Activated T-helper 1 cell treated with anti-CD3 and anti-CD28 coated beads, Interleukin-12 subunit alpha, Interleukin-12 subunit beta, Interleukin-2, Interleukin-4 antibody, amounts not matched to agents 30 ng/mL and 10 ng/mL and 1 ng/mL, durations not matched to agents 14 hours and 24 hours and 36 hours (primary cell): Measurements from ENCODE around the gene AZIN2. TPM values are rescaled to one million over a fixed set of nuclear protein-coding genes. Genes with fewer than 3 reads are reported as not detected.
"Not testable (repeated sequence)": the region's sequence is repeated elsewhere in the genome, so short reads cannot be mapped to it uniquely, and the experiment has no call there.

Experiments
- DNase-seq: peaks from one replicate; pipeline ENCODE4 v3.0.0; 2021; ENCODE audit warnings: low spot score
- H3K27ac Mint-ChIP-seq: one replicate; pipeline ENCODE4 v1.8.0; 2021; ENCODE audit warnings: mild to moderate bottlenecking, mixed read lengths
- H3K27me3 Mint-ChIP-seq: one replicate; pipeline ENCODE4 v1.8.0; 2022; ENCODE audit warnings: mild to moderate bottlenecking, moderate library complexity, mixed read lengths; ENCODE audit not compliant: insufficient read depth
- H3K36me3 Mint-ChIP-seq: one replicate; pipeline ENCODE4 v1.8.0; 2021; ENCODE audit warnings: low read depth, mixed read lengths
- H3K4me1 Mint-ChIP-seq: one replicate; pipeline ENCODE4 v1.8.0; 2021; ENCODE audit warnings: low read depth, mixed read lengths
- H3K4me3 Mint-ChIP-seq: one replicate; pipeline ENCODE4 v1.8.0; 2021; ENCODE audit warnings: mild to moderate bottlenecking, moderate library complexity, mixed read lengths
- H3K9me3 Mint-ChIP-seq: one replicate; pipeline ENCODE4 v1.8.0; 2021; ENCODE audit warnings: mixed read lengths
- intact Hi-C: fragments of 100-400 bp; cut with micrococcal nuclease; formaldehyde crosslinking; loops from one replicate; pipeline ENCODE4 v1.15.1; 2024
- total RNA-seq: library from RNA; stranded (reverse); gene quantifications from 2 replicates; pipeline ENCODE4 v1.2.3, GENCODE V29; 2022

AZIN2 gene
- total RNA-seq, 1 donor from 2014 or later: 1.4 TPM

DNA sequence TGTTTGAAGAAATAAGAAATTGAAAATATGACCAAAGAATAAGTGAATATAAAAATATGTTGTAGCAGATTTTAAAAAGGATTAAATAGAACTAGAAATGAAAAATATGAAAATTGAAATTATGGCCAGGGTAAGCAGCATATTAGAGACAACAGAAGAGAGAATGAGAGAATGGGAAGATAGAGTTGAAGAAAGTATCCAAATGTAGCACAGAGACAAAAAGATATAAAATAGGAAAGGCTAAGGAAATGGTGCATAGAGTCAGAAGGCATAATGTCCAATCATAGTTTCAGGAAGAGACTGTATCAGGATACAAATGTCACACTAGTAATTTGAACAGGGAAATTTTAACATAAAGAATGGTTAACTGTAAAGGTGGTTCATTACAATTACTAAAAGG lies 29.5 kb downstream of the AZIN2 start:
- H3K36me3 Mint-ChIP-seq: peaks cover 4% of the 10 kb centered on the region
- intact Hi-C loops: loop anchor here (5.0 kb wide), 1 partner anchor 187 kb away; no protein-coding TSS in a partner anchor
- no peak overlapping the region for H3K4me3 Mint-ChIP-seq
- H3K27ac Mint-ChIP-seq: no peak overlapping the region
- peaks cover 8% of the 10 kb centered on the region for H3K9me3 Mint-ChIP-seq
- peaks cover 3% of the 10 kb centered on the region for H3K27me3 Mint-ChIP-seq
- H3K4me1 Mint-ChIP-seq: peaks cover 4% of the 10 kb centered on the region
- DNase-seq: no peak

DNA sequence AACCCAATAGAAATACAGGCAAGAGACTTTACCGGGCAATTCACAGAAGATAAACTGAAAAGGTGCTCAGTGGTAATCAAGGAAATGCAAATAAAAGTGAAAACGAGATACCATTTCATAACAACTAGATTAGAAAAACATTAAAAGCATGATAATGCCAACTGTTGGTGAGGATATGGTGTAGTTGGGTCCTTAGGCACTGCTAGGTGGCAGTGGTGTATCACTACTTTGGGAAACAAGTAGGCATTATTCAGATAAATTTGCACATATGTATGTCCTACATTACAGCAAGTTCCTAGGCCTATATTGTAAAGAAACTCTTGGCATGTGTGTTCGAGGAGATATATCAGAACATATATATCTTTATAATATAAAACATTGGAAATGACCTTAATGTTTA lies 31.0 kb downstream of the AZIN2 start:
- no peak overlapping the region for H3K4me3 Mint-ChIP-seq
- peaks cover 8% of the 10 kb centered on the region for H3K9me3 Mint-ChIP-seq
- peaks cover 3% of the 10 kb centered on the region for H3K27me3 Mint-ChIP-seq
- H3K27ac Mint-ChIP-seq: no peak overlapping the region
- DNase-seq: no peak
- peaks cover 3% of the 10 kb centered on the region for H3K36me3 Mint-ChIP-seq
- peaks cover 10% of the 10 kb centered on the region for H3K4me1 Mint-ChIP-seq
- intact Hi-C loops: loop anchor here (1.0 to 5.0 kb wide), 3 partner anchors 185 to 358 kb away; no protein-coding TSS in a partner anchor

DNA sequence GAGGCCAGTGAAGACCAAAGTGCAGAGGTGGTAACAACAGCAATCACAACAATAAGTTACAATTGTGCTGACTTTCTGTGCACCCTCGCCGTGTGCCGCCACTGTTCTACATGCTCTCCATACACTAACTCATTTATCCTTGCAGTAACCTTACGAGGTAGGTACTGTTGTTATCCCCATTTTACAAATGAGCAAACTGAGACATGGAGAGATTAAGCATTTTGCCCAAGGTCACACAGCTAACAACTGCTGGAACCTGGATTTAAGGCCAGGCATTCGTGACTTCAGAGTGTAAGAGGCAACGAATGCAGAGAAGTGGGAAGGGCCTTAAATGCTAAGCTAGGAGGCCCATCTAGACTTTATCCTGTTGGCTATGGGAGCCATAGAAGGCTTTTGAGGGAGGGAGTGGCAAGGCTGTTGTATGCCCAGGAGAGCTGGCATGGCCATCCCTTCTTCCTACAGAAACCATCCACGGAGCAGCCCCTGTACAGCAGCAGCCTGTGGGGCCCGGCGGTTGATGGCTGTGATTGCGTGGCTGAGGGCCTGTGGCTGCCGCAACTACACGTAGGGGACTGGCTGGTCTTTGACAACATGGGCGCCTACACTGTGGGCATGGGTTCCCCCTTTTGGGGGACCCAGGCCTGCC lies 36.6 kb downstream of the AZIN2 start:
- H3K36me3 Mint-ChIP-seq: no peaks in the 10 kb centered on the region
- intact Hi-C loops: no loop called here
- no peaks in the 10 kb centered on the region for H3K9me3 Mint-ChIP-seq
- H3K27ac Mint-ChIP-seq: no peak overlapping the region
- H3K27me3 Mint-ChIP-seq: no peaks in the 10 kb centered on the region
- no peak overlapping the region for H3K4me3 Mint-ChIP-seq
- DNase-seq: no peak
- peaks cover 10% of the 10 kb centered on the region for H3K4me1 Mint-ChIP-seq

DNA sequence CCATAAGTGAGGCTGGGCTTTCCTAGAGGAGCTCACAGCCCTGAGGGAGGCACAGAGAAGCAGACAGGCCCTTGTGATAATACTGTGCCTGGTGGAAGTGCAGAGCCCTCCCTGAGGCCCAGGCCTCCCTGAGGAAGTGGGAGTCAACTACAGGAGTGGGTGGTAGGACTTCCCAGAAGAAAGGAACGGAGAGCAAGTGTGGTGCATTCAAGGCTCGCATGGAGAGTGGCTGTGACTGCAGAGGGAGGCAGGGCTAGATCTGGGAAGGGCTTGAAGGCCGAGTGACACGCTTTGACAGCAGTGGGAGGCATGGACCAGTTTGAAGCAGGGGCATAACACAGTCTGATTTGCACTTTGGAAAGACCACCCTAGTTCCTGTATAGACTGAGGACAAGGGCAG lies 37.3 kb downstream of the AZIN2 start:
- DNase-seq: no peak
- H3K4me1 Mint-ChIP-seq: peaks cover 10% of the 10 kb centered on the region
- H3K27me3 Mint-ChIP-seq: no peaks in the 10 kb centered on the region
- intact Hi-C loops: no loop called here
- H3K27ac Mint-ChIP-seq: no peak overlapping the region
- H3K36me3 Mint-ChIP-seq: no peaks in the 10 kb centered on the region
- H3K9me3 Mint-ChIP-seq: no peaks in the 10 kb centered on the region
- H3K4me3 Mint-ChIP-seq: no peak overlapping the region

DNA sequence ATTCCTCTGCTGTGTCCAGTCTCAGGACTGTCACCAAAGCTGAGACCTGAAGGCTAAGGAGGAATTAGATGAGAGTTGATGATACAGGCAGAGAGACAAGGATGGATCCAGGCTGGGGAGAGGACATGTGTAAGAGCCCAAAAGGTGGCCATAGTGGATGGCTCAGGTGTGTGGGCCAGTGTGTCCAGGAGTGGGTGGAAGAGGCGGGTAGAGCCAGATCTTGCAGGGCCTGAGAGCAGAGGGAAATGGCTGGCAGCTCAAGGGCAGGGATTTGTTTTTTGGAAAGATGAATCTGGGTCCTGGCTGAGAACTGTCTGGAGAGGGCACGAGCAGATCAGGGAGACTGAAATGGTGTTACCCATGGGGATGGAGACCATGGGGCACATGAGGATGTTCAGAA lies 38.1 kb downstream of the AZIN2 start:
- Mint-ChIP-seq H3K27me3 (no peaks in the 10 kb centered on the region), H3K4me1 (peaks cover 6% of the 10 kb centered on the region), H3K4me3 (no peak overlapping the region), H3K9me3 (no peaks in the 10 kb centered on the region), H3K36me3 (no peaks in the 10 kb centered on the region), H3K27ac (no peak overlapping the region)
- intact Hi-C loops: no loop called here
- DNase-seq: no peak

DNA sequence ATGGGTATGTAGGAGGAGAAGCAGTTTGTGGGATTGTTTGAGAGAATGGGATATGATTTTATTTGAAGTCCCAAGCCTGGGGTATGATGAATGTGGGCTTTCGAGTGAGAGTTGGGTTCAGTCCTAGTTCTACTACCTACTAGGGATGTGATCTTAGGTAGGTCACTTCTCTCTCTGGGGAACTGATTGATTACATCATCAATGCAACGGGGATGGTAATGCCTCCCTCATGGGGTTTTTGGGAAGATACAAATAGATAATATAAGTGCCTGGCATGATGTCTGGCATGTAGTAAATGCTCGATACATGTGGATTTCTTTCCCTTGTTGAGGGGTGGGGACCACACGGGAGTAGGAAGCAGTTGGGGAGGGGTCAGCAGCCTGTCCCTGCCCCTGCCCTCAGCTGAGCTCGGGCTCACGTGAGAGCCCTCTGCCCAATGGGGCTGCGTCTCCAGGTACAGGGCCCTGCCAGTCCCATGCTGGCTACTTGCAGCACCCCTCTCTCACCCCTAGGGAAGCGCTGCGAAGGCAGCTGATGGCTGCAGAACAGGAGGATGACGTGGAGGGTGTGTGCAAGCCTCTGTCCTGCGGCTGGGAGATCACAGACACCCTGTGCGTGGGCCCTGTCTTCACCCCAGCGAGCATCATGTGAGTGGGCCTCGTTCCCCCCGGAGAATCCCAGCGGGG lies 38.7 kb downstream of the AZIN2 start:
- Mint-ChIP-seq H3K4me1 (peaks cover 6% of the 10 kb centered on the region), H3K27ac (no peak overlapping the region), H3K9me3 (no peaks in the 10 kb centered on the region), H3K27me3 (no peaks in the 10 kb centered on the region), H3K4me3 (no peak overlapping the region), H3K36me3 (no peaks in the 10 kb centered on the region)
- DNase-seq: no peak
- intact Hi-C loops: no loop called here

DNA sequence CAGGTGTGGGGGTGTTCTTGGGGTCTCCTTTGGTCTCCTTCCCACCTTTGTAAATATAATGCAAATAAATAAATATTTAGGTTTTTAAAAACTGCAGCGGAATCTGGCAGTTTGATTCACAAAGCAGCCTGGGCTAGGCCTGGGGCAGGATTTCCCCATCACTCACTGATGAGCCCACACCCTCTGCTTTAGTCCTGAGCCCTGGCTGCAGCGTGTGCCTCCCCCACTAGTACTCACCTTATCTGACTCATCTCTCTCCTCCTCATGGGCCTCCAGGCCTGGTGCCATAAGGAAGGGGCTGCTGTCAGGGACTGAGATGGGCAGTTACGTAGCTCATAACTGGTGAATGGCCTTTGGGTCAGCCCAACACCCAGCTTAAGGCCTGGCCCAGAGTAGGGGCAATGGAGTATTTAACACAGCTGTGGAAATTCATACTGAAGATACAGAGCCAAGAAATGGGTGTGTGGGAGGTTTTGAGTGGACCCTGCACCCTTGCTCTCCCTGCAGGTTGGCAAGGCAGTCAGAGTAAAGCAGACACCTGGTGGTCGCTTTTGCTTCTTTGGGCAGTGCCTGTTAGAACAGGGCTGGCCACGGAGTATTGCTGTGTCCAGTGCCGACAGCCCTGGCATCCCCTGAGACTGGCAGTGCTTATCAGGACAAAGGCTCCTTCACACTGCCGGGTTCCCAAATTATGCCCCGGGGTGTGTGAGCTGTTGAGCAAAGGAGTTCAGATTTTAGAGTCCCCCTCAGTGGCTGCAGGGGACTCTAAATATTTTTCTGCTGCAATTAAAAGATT lies 39.7 kb downstream of the AZIN2 start:
- Mint-ChIP-seq H3K36me3 (peaks cover 4% of the 10 kb centered on the region), H3K4me3 (no peak overlapping the region), H3K9me3 (no peaks in the 10 kb centered on the region), H3K27me3 (no peaks in the 10 kb centered on the region), H3K4me1 (peaks cover 10% of the 10 kb centered on the region), H3K27ac (no peak overlapping the region)
- DNase-seq: no peak
- intact Hi-C loops: no loop called here

DNA sequence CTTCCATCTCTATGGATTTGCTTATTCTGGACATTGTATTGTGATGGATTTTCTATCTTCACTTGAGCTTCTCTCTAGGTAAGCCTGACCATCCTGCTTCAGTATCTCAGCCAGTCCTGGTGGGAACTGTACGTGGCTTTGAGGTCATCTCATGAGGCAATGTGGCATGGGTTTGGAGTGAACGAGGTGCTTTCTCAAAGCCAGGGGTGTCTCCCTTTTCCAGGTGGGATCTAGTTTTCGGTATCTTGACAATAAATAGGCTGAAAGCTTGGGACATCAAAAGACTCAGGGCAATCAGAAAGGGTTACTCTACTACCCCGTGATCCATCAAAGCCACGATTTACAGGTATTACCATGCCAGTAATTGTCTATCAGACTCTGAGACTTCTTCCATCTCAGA lies 40.8 kb downstream of the AZIN2 start:
- Mint-ChIP-seq H3K27me3 (no peaks in the 10 kb centered on the region), H3K4me3 (no peak overlapping the region), H3K27ac (no peak overlapping the region), H3K36me3 (peaks cover 9% of the 10 kb centered on the region), H3K9me3 (no peaks in the 10 kb centered on the region), H3K4me1 (peaks cover 12% of the 10 kb centered on the region)
- intact Hi-C loops: no loop called here
- DNase-seq: no peak

DNA sequence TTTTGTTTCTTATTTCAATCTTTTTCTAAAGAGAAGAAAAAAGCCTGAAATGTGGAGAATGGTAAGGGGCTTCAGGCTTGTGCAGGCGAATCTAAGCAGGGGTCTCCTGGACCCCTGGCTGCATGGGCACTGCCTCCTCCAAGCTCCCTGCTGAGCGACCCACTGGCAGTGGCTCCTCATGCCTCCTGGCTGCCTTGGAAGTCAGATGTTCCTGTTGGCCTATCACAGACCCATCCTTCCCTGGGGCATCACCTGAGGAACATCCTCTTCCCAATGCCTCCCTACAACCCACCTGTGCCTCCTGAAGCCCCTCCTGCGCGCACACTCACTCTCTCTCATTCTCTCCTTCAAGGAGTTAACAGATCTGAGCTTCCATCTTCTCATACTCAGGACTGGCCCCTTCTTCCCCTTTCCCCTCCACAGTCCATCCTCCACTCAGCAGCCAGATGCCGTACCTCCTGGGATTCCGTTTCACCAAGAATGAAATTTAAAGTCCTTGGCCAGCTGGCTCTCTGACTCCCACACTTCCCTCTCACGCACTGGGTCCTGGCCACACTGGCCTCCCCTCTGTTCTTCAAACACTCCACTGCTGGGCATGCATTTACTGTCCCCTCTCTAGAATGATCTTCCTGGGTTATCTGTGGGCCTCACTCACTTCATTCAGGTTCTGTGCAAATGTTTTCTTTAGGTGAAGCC lies 41.7 kb downstream of the AZIN2 start:
- DNase-seq: no peak
- intact Hi-C loops: no loop called here
- Mint-ChIP-seq H3K4me1 (peaks cover 17% of the 10 kb centered on the region), H3K9me3 (no peaks in the 10 kb centered on the region), H3K27me3 (no peaks in the 10 kb centered on the region), H3K4me3 (no peak overlapping the region), H3K27ac (no peak overlapping the region), H3K36me3 (peaks cover 11% of the 10 kb centered on the region)

DNA sequence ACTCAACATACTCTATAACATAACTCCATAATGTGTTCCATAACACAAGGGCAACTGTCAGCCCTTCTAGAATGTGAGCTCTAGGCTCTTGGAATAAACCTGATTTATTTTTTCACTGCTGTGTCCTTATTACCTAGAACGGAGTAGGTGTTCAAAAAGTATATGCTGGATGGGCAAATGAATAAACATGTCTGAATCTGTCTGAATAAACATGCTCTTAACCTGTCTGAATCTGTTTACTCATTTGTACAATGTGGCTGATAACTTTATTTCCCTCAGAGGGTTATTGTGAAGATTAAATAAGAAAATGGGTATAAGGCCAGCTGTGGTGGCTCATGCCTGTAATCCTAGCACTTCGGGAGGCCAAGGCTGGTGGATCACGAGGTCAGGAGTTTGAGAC lies 42.3 kb downstream of the AZIN2 start:
- H3K36me3 Mint-ChIP-seq: peaks cover 11% of the 10 kb centered on the region
- DNase-seq: no peak
- H3K27ac Mint-ChIP-seq: no peak overlapping the region
- intact Hi-C loops: no loop called here
- no peaks in the 10 kb centered on the region for H3K9me3 Mint-ChIP-seq
- peaks cover 18% of the 10 kb centered on the region for H3K4me1 Mint-ChIP-seq
- no peaks in the 10 kb centered on the region for H3K27me3 Mint-ChIP-seq
- no peak overlapping the region for H3K4me3 Mint-ChIP-seq

DNA sequence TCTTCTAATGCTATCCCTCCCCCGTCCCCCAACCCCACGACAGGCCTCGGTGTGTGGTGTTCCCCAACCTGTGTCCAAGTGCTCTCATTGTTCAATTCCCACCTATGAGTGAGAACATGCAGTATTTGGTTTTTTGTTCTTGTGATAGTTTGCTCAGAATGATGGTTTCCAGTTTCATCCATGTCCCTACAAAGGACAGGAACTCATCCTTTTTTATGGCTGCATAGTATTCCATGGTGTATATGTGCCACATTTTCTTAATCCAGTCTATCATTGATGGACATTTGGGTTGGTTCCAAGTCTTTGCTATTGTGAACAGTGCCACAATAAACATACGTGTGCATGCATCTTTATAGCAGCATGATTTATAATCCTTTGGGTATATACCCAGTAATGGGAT lies 43.7 kb downstream of the AZIN2 start:
- intact Hi-C loops, H3K27ac Mint-ChIP-seq, H3K27me3 Mint-ChIP-seq, H3K4me3 Mint-ChIP-seq, H3K9me3 Mint-ChIP-seq, DNase-seq: not testable (repeated sequence)
- H3K4me1 Mint-ChIP-seq: peaks cover 31% of the 10 kb centered on the region
- peaks cover 11% of the 10 kb centered on the region for H3K36me3 Mint-ChIP-seq

DNA sequence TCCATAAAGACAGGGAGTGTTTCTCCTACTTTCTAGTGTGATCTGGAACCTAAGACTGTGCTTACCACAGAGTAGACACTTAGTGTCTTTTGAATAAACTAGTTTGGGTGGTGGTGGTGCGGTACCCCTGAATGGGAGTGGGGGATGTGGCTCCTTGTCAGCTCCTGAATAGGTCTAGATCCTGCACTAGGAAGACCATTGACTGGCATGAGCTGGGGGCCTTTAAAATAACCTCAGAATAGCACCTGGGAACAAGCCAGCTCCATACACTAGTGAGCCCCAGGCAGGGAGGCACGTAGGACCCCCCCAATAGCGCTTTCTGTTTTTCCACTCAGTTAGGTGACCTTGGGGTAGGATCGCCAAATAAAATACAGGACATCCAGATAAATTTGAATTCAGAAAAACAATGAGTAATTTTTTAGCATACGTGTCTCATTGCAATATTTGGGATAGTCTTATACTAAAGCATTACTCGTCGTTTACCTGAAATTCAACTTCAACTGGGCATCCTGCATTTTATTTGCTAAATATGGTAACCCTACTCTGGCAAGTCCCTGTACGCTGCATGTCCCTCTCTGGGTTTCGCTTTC lies 45.6 kb downstream of the AZIN2 start:
- intact Hi-C loops: loop anchor here (2.0 kb wide), 2 partner anchors 224 to 304 kb away; partner anchors contain the start of gene PHC2
- Mint-ChIP-seq H3K4me3 (peak overlapping the region; percentile 96), H3K27me3 (no peaks in the 10 kb centered on the region)

More for the DNA sequence above, 45.6 kb downstream of the AZIN2 start:
- Mint-ChIP-seq H3K27ac (peak overlapping the region; percentile 96), H3K36me3 (peaks cover 17% of the 10 kb centered on the region), H3K4me1 (peaks cover 45% of the 10 kb centered on the region), H3K9me3 (no peaks in the 10 kb centered on the region)
- DNase-seq: no peak
